ENCODE results near the gene GGACT.

- TF ChIP-seq CTCF (IDR thresholded peaks at IDR 0.05) (no peak), POLR2AphosphoS5 (IDR thresholded peaks at IDR 0.05) (no peak), POLR2A (IDR thresholded peaks at IDR 0.05) (no peak)
Measured at GRCh38 chr13:100637796-100638195, 49.2 kb upstream of the GGACT start.
